Natural killer cell (primary cell): ENCODE measurements around the gene SEC14L1. TPM values are rescaled to one million over a fixed set of nuclear protein-coding genes. Genes with fewer than 3 reads are reported as not detected.

ENCODE experiments used
- ATAC-seq, 3 donors: fragments of 150-1000 bp in 2 of 3; fragments of 200-7000 bp in 1 of 3; cut with Tn5 transposase; 1 replicate in 1 of 3; 2 replicates in 2 of 3; pipeline ENCODE4 v1.10.0; 2021; ENCODE audit warnings: mild to moderate bottlenecking in 2 of 3, moderate library complexity in 2 of 3
- DNase-seq, 2 donors: peaks; one replicate each; pipeline versions ENCODE4 v3.0.0 to v3.0.0-alpha.2; 2013 to 2021; ENCODE audit warnings: mixed read lengths in 1 of 2
- H3K27ac ChIP-seq: one replicate; pipeline ENCODE4 v1.5.1; 2013; ENCODE audit warnings: mild to moderate bottlenecking, low read length
- H3K27me3 ChIP-seq: one replicate; pipeline ENCODE4 v1.6.1; 2013; ENCODE audit warnings: low read length; ENCODE audit not compliant: control insufficient read depth, insufficient read depth
- H3K36me3 ChIP-seq: one replicate; pipeline ENCODE4 v1.6.1; 2013; ENCODE audit warnings: low read length; ENCODE audit not compliant: control insufficient read depth, insufficient read depth
- H3K4me1 ChIP-seq: one replicate; pipeline ENCODE4 v1.6.1; 2013; ENCODE audit warnings: low read length; ENCODE audit not compliant: control insufficient read depth, insufficient read depth
- H3K4me3 ChIP-seq: one replicate; pipeline ENCODE4 v1.5.1; 2013; ENCODE audit warnings: low read length
- H3K9me3 ChIP-seq: one replicate; pipeline ENCODE4 v1.6.1; 2013; ENCODE audit warnings: low read length; ENCODE audit not compliant: control insufficient read depth, insufficient read depth
- H3K27ac Mint-ChIP-seq, 2 donors: one replicate each; pipeline ENCODE4 v1.8.0; 2022; ENCODE audit warnings: mild to moderate bottlenecking in 2 of 2, mixed read lengths in 2 of 2, moderate library complexity in 1 of 2
- H3K27me3 Mint-ChIP-seq, 2 donors: one replicate each; pipeline ENCODE4 v1.8.0; 2022; ENCODE audit warnings: low read depth in 2 of 2, mixed read lengths in 2 of 2
- H3K36me3 Mint-ChIP-seq: one replicate; pipeline ENCODE4 v1.8.0; 2022; ENCODE audit warnings: mixed read lengths
- H3K4me1 Mint-ChIP-seq, 2 donors: one replicate each; pipeline ENCODE4 v1.8.0; 2022; ENCODE audit warnings: mixed read lengths in 2 of 2
- H3K4me3 Mint-ChIP-seq: one replicate; pipeline ENCODE4 v1.8.0; 2022; ENCODE audit warnings: mild to moderate bottlenecking, moderate library complexity, mixed read lengths
- H3K9me3 Mint-ChIP-seq, 2 donors: one replicate each; pipeline ENCODE4 v1.8.0; 2022; ENCODE audit warnings: mixed read lengths in 2 of 2
- WGBS: methylation state at CpG from one replicate; pipeline ENCODE4 v1.1.7; 2013; ENCODE audit warnings: missing lambda C conversion rate; ENCODE audit not compliant: insufficient coverage; 5-methylcytosine and 5-hydroxymethylcytosine counted together
- intact Hi-C: fragments of 100-400 bp; cut with micrococcal nuclease; formaldehyde crosslinking; loops from one replicate; pipeline ENCODE4 v1.14.2; 2022
- total RNA-seq, 4 donors: library from RNA; stranded (reverse); fragments of 120-200 nt in 1 of 4; gene quantifications; one replicate each; pipeline versions ENCODE4 v1.2.3 to v1.2.4, GENCODE V29; 2013 to 2022
- TF ChIP-seq, protein P1 (sequence below): fragments of 200-600 bp; IDR thresholded peaks from one replicate; pipeline ENCODE4 v1.8.0; 2022; ENCODE audit warnings: antibody characterized with exemption

The SEC14L1 gene
- total RNA-seq, 3 donors from 2014 or later (not counting 1 experiment from before 2014, with no cell fraction given): 129 to 160 (median 129) TPM

DNA sequence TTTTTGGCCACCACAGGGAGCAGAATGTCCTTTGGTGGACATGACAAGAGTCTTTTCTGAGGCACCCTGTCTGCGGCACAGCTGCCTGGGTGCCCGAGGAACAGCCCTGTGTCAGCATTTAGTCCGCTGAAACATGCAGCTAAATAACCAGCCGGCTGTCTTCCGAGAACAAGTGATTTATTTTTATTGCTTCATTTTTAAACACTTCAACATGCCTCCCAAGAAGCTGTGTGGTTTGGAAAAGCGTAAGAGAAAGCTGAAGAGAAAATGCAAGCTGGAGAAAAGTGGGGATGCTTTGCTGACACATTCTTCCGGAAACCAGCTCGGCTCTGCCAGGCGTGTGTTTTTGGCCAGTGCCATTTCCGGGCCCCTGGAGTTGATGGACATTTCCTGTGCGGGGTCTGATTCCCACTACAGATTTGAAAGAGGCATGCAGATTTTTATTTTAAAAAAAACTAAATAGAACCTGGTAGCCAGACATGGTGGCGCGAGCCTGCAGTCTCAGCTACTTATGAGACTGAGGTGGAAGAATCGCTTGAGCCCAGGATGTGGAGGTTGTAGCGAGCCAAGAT lies 94.7 kb downstream of the SEC14L1 start:
- Mint-ChIP-seq H3K9me3 (no peaks in the 10 kb centered on the region), H3K27ac (peak overlapping the region; percentile 34 to 82), H3K36me3 (no peaks in the 10 kb centered on the region), H3K4me3 (peak overlapping the region; percentile 93), H3K4me1 (peaks cover 12 to 18% of the 10 kb centered on the region in 2 donors), H3K27me3 (no peaks in the 10 kb centered on the region)
- TF ChIP-seq, protein P1, sequence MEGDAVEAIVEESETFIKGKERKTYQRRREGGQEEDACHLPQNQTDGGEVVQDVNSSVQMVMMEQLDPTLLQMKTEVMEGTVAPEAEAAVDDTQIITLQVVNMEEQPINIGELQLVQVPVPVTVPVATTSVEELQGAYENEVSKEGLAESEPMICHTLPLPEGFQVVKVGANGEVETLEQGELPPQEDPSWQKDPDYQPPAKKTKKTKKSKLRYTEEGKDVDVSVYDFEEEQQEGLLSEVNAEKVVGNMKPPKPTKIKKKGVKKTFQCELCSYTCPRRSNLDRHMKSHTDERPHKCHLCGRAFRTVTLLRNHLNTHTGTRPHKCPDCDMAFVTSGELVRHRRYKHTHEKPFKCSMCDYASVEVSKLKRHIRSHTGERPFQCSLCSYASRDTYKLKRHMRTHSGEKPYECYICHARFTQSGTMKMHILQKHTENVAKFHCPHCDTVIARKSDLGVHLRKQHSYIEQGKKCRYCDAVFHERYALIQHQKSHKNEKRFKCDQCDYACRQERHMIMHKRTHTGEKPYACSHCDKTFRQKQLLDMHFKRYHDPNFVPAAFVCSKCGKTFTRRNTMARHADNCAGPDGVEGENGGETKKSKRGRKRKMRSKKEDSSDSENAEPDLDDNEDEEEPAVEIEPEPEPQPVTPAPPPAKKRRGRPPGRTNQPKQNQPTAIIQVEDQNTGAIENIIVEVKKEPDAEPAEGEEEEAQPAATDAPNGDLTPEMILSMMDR: no peak
- peak; percentile 41 to 70 (median 69) for ATAC-seq
- Histone ChIP-seq H3K27me3 (no peaks in the 10 kb centered on the region), H3K36me3 (no peaks in the 10 kb centered on the region), H3K27ac (peak overlapping the region; percentile 5), H3K4me3 (peak overlapping the region; percentile 28), H3K9me3 (no peaks in the 10 kb centered on the region), H3K4me1 (peaks cover 20% of the 10 kb centered on the region)
- DNase-seq: peak in 1 of 2 donors; percentile 28
- intact Hi-C loops: no loop called here
- 7% methylated on average over 13 of the region's 15 CpGs for WGBS

DNA sequence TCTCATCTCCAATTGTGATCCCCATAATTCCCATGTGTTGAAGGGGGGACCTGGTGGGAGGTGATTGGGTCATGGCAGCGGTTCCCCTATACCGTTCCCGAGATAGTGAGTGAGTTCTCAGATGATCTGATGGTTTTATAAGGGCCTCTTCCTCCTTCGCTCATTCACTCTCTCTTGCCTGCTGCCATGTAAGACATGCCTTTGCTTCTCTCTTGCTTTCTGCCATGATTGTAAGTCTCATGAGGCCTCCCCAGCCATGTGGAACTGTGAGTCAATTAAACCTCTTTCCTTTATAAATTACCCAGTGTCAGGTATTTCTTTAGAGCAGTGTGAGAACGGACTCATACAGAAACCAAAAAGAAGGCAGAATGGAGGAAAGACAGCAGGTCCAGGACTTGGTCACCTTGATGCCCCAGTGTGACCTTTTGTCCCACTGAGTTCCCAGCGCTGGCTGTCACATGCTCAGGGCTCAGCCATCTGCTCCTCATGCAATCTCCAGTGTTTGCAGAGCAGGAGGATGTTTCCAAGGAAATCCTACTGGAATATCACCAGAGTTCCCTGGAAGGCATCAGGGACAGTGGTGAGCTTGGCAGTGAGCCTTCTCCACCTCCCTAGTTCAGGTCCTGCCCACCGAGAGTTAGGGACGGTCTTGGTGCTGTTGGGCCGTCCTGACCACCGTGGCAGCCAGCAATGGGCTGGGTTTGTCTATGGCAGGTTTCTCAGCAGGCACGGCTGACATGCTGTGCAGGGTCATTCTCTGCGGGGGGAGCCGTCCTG lies 96.7 kb downstream of the SEC14L1 start:
- Histone ChIP-seq H3K4me1 (peaks cover 20% of the 10 kb centered on the region), H3K36me3 (no peaks in the 10 kb centered on the region), H3K4me3 (no peak overlapping the region), H3K27me3 (no peaks in the 10 kb centered on the region), H3K9me3 (no peaks in the 10 kb centered on the region), H3K27ac (no peak overlapping the region)
- peaks cover 12 to 18% of the 10 kb centered on the region in 2 donors for H3K4me1 Mint-ChIP-seq
- no peaks in the 10 kb centered on the region for H3K27me3 Mint-ChIP-seq
- H3K27ac Mint-ChIP-seq: no peak overlapping the region
- H3K9me3 Mint-ChIP-seq: no peaks in the 10 kb centered on the region
- peak overlapping the region; percentile 17 for H3K4me3 Mint-ChIP-seq
- TF ChIP-seq, protein P1: no peak
- intact Hi-C loops: no loop called here
- no peaks in the 10 kb centered on the region for H3K36me3 Mint-ChIP-seq
- ATAC-seq (no peak), DNase-seq (no peak)
- 97% methylated on average over 13 of the region's 13 CpGs for WGBS

DNA sequence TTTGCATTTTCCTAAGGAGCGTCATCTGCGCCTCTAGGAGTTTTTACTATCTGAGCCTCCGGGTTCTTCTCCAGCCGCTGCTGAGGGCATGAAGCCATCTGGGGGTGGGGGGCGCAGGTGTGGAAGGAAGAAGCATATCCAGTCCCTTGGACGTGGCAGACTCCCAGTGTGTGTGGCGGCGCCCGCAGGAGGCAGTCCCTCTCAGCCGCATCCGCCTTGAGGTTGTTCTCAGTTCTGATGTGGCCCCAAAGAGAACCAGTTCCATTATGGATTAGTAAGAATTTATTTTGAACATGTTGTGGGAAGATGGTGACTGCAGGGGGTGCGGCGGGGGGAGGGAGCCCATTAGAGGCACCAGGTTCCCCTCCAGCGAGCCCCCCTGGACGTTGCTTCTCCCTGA lies 100.2 kb downstream of the SEC14L1 start:
- no peaks in the 10 kb centered on the region for H3K36me3 ChIP-seq
- Mint-ChIP-seq H3K4me1 (peaks cover under 1 to 11% of the 10 kb centered on the region in 2 donors), H3K27me3 (no peaks in the 10 kb centered on the region), H3K4me3 (no peak overlapping the region), H3K36me3 (no peaks in the 10 kb centered on the region), H3K9me3 (no peaks in the 10 kb centered on the region), H3K27ac (no peak overlapping the region)
- WGBS: 95% methylated on average over 15 of the region's 15 CpGs
- ATAC-seq (no peak), DNase-seq (no peak)
- no peaks in the 10 kb centered on the region for H3K9me3 ChIP-seq
- no peak overlapping the region for H3K4me3 ChIP-seq
- intact Hi-C loops: no loop called here
- no peak overlapping the region for H3K27ac ChIP-seq
- H3K27me3 ChIP-seq: no peaks in the 10 kb centered on the region
- peaks cover 7% of the 10 kb centered on the region for H3K4me1 ChIP-seq
- TF ChIP-seq, protein P1: no peak
